ENCODE results near the gene ATRAID. TPM values are rescaled to one million over a fixed set of nuclear protein-coding genes. Genes with fewer than 3 reads are reported as not detected.

The ATRAID gene
- total RNA-seq, 1 experiment from 2014 or later = 108 TPM

DNA sequence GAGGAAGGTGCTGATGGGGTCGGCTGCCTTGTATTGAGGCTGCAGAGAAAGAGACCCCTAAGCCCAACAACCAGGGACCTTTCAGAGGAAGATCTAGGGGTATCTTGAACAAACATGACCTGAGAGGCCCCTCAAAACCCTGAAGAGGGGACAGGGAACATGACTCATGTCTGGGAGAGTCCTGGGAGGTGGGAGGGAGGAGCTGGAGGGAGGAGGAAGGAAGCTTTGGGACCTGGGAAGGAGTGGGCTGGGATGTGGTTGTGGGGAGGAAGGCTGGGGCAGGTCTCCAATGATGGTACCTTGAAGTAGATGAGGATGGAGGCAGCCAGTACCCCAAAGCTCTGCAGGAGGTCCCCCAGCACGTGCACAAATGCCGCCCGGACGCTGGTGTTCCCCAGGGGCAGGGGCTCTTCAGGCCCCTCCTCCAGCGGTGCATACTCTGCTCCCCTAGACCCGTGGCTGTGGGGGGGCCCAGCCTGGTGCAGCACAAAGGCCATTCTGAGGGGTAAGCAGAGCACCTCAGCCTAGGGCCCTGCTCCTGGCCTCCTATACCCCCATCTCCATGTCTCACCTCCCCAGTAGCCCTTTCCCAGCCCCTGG, 45.1 kb downstream of the ATRAID start:
- TF ChIP-seq, protein P1, sequence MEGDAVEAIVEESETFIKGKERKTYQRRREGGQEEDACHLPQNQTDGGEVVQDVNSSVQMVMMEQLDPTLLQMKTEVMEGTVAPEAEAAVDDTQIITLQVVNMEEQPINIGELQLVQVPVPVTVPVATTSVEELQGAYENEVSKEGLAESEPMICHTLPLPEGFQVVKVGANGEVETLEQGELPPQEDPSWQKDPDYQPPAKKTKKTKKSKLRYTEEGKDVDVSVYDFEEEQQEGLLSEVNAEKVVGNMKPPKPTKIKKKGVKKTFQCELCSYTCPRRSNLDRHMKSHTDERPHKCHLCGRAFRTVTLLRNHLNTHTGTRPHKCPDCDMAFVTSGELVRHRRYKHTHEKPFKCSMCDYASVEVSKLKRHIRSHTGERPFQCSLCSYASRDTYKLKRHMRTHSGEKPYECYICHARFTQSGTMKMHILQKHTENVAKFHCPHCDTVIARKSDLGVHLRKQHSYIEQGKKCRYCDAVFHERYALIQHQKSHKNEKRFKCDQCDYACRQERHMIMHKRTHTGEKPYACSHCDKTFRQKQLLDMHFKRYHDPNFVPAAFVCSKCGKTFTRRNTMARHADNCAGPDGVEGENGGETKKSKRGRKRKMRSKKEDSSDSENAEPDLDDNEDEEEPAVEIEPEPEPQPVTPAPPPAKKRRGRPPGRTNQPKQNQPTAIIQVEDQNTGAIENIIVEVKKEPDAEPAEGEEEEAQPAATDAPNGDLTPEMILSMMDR (conservative IDR thresholded peaks at IDR 0.05) = no peak
- H3K27ac Mint-ChIP-seq = no peak overlapping the region
- H4K20me1 ChIP-seq (ENCODE audit: control insufficient read depth, insufficient read depth, insufficient read length) = no peaks in the 10 kb centered on the region

More for the DNA sequence above, 45.1 kb downstream of the ATRAID start:
- no peak overlapping the region for H3K4me3 Mint-ChIP-seq
- Histone ChIP-seq H3K79me1 (ENCODE audit: insufficient read depth, low read depth, low read length, poor library complexity, severe bottlenecking) (no peaks in the 10 kb centered on the region), H4K5ac (ENCODE audit: insufficient read length, low read depth, low read length) (no peak overlapping the region), H2BK120ac (ENCODE audit: low read depth, low read length, poor library complexity, severe bottlenecking) (no peak overlapping the region), H4K8ac (replicated peaks; ENCODE audit: insufficient read length, low read depth, low read length) (no peak overlapping the region), H3K27me3 (ENCODE audit: insufficient read depth, low read length) (peaks cover 13% of the 10 kb centered on the region; the same call in 1 of the 2 replicates), H2AK5ac (ENCODE audit: insufficient read length, low read length) (no peak overlapping the region), H3K14ac (ENCODE audit: insufficient read depth, low read length) (no peak overlapping the region), H3K23me2 (ENCODE audit: insufficient read length, low read depth, low read length, poor library complexity, severe bottlenecking) (peaks cover 3% of the 10 kb centered on the region), H2BK15ac (ENCODE audit: low read depth, low read length) (no peak overlapping the region), H3K4me1 (ENCODE audit: insufficient read depth, low read length) (no peaks in the 10 kb centered on the region; the same call in 1 of the 2 replicates), H2BK12ac (ENCODE audit: insufficient read length, low read depth, low read length) (no peak overlapping the region), H3K79me2 (ENCODE audit: insufficient read depth, low read length) (no peaks in the 10 kb centered on the region), H3K4ac (ENCODE audit: low read depth, low read length) (no peak overlapping the region), H3K18ac (ENCODE audit: insufficient read length, low read depth, low read length) (no peak overlapping the region), H3K9ac (ENCODE audit: extremely low read depth, insufficient read length, low read length) (no peak overlapping the region), H3T11ph (ENCODE audit: low read length) (no peak overlapping the region), H3K27ac (ENCODE audit: insufficient read length, low read depth, low read length) (no peak overlapping the region), H2BK5ac (ENCODE audit: insufficient read length, low read length) (no peak overlapping the region), H2AFZ (ENCODE audit: low read length) (no peak overlapping the region), H3K9me3 (ENCODE audit: control insufficient read depth, low read depth, low read length) (no peaks in the 10 kb centered on the region), H4K91ac (ENCODE audit: insufficient read length, low read depth, low read length) (no peak overlapping the region), H3K56ac (ENCODE audit: insufficient read length, low read depth, low read length) (no peak overlapping the region), H3K23ac (ENCODE audit: insufficient read length, low read depth, low read length) (no peak overlapping the region), H3K4me2 (ENCODE audit: insufficient read depth, insufficient read length, low read length) (no peak overlapping the region), H2BK20ac (ENCODE audit: low read depth, low read length, poor library complexity, severe bottlenecking) (no peak overlapping the region)
- H3K4me1 Mint-ChIP-seq = peaks cover 10 to 14% of the 10 kb centered on the region in 2 experiments
- no peaks in the 10 kb centered on the region for H3K9me3 Mint-ChIP-seq
- DNase-seq = no peak
- H3K36me3 Mint-ChIP-seq (ENCODE audit: insufficient read depth in 1 of 3, low read depth in 3 of 3) = no peaks in the 10 kb centered on the region; a peak in 2 of 7 replicates
- peaks cover 64% of the 10 kb centered on the region for H3K27me3 Mint-ChIP-seq (ENCODE audit: low read depth)
- no CpG with 5 or more reads among the region's 7 CpGs for WGBS (ENCODE audit: extremely low coverage, insufficient read length, low lambda C conversion rate)
